Fibroblast of the aortic adventitia (primary cell): ENCODE measurements around the gene DRP2. TPM values are rescaled to one million over a fixed set of nuclear protein-coding genes. Genes with fewer than 3 reads are reported as not detected.
A peak's percentile ranks its signal among the peaks of the same experiment; 100 is the strongest.
"Not testable (repeated sequence)": the region's sequence is repeated elsewhere in the genome, so short reads cannot be mapped to it uniquely, and the experiment has no call there.

ENCODE experiments used
- DNase-seq: peaks from one replicate; pipeline ENCODE4 v3.0.0-alpha.2; 2010; ENCODE audit warnings: low read depth
- H3K4me3 ChIP-seq: 2 replicates; pipeline ENCODE4 v1.5.1; 2011; ENCODE audit warnings: low read depth, mild to moderate bottlenecking, control low read depth, low read length, moderate library complexity
- total RNA-seq: library from RNA; depleted of rRNA; stranded (reverse); fragments of >200 nt; gene quantifications from 2 replicates; pipeline ENCODE4 v1.2.3, GENCODE V29; 2012; ENCODE audit warnings: low replicate concordance
- TF ChIP-seq, protein P1 (sequence below): IDR thresholded peaks from 2 replicates; pipeline ENCODE4 v1.5.1; 2011; ENCODE audit warnings: mild to moderate bottlenecking, low read length, control low read depth, inconsistent platforms; ENCODE audit not compliant: insufficient read depth

Gene DRP2, protein sequence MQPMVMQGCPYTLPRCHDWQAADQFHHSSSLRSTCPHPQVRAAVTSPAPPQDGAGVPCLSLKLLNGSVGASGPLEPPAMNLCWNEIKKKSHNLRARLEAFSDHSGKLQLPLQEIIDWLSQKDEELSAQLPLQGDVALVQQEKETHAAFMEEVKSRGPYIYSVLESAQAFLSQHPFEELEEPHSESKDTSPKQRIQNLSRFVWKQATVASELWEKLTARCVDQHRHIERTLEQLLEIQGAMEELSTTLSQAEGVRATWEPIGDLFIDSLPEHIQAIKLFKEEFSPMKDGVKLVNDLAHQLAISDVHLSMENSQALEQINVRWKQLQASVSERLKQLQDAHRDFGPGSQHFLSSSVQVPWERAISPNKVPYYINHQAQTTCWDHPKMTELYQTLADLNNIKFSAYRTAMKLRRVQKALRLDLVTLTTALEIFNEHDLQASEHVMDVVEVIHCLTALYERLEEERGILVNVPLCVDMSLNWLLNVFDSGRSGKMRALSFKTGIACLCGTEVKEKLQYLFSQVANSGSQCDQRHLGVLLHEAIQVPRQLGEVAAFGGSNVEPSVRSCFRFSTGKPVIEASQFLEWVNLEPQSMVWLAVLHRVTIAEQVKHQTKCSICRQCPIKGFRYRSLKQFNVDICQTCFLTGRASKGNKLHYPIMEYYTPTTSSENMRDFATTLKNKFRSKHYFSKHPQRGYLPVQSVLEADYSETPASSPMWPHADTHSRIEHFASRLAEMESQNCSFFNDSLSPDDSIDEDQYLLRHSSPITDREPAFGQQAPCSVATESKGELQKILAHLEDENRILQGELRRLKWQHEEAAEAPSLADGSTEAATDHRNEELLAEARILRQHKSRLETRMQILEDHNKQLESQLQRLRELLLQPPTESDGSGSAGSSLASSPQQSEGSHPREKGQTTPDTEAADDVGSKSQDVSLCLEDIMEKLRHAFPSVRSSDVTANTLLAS
- 0.41 and 1.8 TPM in 2 replicates for total RNA-seq

DNA sequence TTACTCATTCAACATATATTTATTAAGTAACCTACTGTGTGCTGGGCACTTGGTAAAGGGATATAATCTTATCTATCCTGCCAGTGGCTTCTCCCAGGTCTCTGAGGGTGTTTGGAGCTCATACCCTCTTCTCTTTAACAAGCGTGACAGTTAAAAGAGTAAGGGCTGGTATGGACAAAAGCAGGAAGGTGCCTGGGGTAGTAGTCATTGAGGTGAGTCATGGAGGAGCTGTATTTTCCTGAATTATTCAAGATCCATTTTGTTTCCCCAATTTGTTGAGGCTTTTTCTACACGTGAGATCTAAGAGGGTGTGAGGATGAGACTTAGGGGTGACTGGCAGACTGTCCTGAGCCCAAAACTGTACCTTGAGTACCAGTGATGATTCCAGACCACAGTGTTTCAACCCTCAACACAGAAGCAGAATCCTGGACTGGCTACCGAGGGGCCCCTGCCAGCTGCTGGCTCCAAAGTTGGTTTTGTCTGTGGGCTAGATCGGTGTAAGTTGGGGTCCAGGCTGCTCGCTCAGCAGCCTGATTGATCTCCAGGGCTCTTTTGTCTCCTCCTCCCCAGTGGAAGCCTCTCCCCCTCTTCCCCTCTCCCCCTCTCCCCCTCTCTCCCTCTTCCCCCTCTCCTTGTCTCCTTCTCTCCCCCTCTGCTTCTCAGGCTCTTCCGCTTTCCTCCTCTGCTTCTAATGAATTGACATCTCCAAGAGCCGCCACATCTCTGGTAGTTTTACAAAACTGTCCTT is at the start of gene DRP2:
Gene DRP2, plus strand, starts transcription at position 671 of the 748 bp plus-strand sequence. CDS start 11,862 bp downstream, outside the sequence.
- DNase-seq: peak; percentile 35
- peak within 1 kb of the TSS; percentile 28 for H3K4me3 ChIP-seq
- TF ChIP-seq, protein P1, sequence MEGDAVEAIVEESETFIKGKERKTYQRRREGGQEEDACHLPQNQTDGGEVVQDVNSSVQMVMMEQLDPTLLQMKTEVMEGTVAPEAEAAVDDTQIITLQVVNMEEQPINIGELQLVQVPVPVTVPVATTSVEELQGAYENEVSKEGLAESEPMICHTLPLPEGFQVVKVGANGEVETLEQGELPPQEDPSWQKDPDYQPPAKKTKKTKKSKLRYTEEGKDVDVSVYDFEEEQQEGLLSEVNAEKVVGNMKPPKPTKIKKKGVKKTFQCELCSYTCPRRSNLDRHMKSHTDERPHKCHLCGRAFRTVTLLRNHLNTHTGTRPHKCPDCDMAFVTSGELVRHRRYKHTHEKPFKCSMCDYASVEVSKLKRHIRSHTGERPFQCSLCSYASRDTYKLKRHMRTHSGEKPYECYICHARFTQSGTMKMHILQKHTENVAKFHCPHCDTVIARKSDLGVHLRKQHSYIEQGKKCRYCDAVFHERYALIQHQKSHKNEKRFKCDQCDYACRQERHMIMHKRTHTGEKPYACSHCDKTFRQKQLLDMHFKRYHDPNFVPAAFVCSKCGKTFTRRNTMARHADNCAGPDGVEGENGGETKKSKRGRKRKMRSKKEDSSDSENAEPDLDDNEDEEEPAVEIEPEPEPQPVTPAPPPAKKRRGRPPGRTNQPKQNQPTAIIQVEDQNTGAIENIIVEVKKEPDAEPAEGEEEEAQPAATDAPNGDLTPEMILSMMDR: no peak

DNA sequence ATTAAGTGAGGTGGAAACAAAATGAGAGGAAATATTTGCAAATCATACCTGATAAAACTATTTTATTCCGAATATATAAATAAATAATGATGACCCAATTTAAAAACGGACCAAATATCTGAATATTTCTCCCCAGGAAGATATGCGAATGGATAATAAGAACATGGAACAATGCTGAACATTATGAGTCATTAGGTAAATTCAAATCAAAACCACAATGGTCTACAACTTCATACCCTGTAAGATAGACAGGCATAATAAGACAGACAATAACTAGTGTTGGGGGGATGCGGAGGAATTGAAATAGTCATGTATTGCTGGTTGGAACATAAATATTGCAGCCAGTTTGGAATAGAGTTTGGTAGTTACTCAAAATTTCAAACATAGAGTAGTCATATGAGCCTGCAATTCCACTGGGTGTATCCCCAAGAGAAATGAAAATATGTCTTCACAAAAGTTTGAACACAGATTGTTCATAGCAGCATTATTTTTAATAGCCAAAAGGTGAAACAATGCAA is 47.6 kb upstream of the DRP2 start:
- TF ChIP-seq, protein P1: no peak
- DNase-seq: peak; percentile 13
- no peak overlapping the region for H3K4me3 ChIP-seq

DNA sequence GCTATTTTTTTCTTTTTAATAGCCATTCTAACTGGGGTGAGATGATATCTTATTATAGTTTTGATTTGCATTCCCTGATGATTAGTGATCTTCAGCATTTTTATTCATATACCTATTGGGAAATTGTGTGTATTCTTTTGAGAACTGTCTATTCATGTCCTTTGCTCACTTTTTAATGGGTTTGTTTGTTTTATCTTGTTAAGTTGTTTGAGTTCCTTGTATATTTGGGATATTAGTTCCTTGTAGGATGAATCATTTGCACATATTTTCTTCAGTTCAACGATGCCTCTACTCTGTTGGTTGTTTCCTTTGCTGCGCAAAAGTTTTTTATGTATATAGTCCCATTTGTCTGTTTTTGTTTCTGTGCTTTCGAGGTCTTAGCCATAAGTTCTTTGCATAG is 43.1 kb upstream of the DRP2 start:
- H3K4me3 ChIP-seq: no peak overlapping the region
- TF ChIP-seq, protein P1: no peak
- DNase-seq: no peak

DNA sequence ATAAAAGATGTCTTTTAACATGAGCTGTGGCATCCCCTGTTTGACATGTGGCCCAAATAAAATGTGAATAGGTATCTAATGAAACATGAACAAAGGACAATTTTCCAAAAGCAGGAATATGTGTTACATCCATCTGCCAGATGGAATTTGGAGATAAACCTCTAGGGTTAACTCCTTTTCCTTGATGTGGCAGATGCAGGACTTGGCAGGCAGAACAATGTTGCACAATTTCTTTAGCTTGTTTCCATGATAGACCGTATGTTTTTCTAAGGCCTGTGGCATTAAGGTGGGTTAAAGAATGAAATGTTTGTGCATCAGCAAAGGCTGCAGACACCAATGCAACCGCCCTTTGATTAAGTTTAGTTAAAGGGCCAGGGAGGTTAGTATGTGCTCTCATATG is 34.7 kb upstream of the DRP2 start:
- DNase-seq: peak; percentile 60
- H3K4me3 ChIP-seq: not testable (repeated sequence)

DNA sequence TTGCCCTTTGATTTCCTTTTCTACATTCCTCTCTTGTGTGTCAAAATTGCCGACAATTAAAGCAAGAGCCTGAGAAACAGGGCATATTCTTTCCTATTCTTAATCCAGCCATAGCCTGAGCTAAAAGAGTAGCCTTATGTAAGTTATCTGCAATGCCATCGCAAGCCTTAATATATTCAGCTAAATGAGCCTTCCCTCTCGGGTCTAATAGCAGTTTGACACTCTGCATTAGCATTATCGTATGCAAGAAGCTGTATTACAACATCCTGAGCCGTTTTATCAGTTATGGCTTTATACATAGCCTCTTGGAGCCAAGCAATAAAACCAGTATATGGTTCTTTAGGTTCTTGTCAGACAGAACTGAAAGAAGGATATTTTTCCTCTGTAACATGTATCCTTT is 31.6 kb upstream of the DRP2 start:
- not testable (repeated sequence) for H3K4me3 ChIP-seq, DNase-seq

DNA sequence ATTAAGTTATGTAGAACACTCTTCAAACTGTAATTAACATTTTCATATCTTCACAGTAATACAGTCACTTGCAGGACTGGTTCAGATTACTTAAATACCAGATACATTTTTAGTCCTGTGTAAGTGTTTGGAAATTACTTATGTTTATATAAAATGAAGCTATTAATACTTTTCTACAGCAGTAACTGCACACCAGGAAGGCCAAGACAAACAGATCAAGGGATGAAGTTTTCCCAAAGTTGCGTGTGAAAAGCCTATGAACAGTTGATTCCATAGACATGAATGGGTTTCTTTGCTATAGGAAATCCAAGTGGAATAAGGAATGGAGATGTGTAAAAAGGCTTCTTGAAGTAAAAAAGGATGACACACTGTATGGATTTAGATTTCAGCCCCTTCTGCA is 28.9 kb upstream of the DRP2 start:
- TF ChIP-seq, protein P1: no peak
- no peak for DNase-seq
- no peak overlapping the region for H3K4me3 ChIP-seq

DNA sequence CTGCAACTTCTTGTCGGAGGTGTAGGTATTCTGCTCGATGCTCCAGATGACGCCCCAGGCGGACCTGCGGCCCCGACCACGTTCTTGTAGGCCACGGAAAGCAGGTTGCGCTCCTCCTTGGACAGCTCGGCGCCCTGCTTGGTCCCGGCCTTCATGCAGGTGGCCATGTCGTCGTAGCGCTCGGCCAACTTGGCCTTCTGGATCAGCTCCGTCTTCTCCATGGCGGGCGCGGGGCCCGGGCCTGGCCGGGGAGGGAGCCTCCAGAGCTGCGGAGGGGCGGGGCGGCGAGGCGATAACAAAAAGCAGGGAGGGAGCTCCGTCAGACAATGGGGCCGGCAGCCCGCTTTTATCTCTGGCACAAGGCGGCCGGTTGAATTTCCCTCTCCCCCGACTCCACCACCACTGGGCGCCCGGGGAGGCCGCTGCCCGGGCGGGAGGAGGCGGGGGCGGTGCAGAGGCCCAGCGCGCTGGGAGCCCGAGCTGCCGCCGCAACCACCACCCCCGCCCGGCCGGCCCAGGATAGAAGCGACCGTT is 28.3 kb upstream of the DRP2 start:
- no peak overlapping the region for H3K4me3 ChIP-seq
- TF ChIP-seq, protein P1: no peak
- DNase-seq: no peak
